Omental fat pad (tissue), 4 donors: Measurements from ENCODE around the gene DGLUCY. TPM values are rescaled to one million over a fixed set of nuclear protein-coding genes. Genes with fewer than 3 reads are reported as not detected.

Experiments used
- ATAC-seq: fragments of 150-250 bp; one replicate; pipeline ENCODE4 v1.9.1; 2016; ENCODE audit warnings: mild to moderate bottlenecking, moderate library complexity; ENCODE audit not compliant: low FRiP score
- DNase-seq: peaks from one replicate; pipeline ENCODE4 v3.0.0-alpha.2; 2019; ENCODE audit warnings: low spot score
- total RNA-seq, 4 donors: library from RNA; depleted of rRNA; stranded (reverse); fragments of >200 nt; gene quantifications; one replicate each; pipeline ENCODE4 v1.1.0, GENCODE V29; 2016
- TF ChIP-seq, protein P1 (sequence below), 3 donors: fragments of 450-650 bp; IDR thresholded peaks; one replicate each; pipeline ENCODE4 v1.5.1; 2016 to 2017; ENCODE audit warnings: antibody characterized with exemption in 3 of 3, mild to moderate bottlenecking in 3 of 3, moderate library complexity in 2 of 3

Gene DGLUCY
- total RNA-seq, 4 donors from 2014 or later, result 27.5 to 93.2 (median 39.3) TPM

DNA sequence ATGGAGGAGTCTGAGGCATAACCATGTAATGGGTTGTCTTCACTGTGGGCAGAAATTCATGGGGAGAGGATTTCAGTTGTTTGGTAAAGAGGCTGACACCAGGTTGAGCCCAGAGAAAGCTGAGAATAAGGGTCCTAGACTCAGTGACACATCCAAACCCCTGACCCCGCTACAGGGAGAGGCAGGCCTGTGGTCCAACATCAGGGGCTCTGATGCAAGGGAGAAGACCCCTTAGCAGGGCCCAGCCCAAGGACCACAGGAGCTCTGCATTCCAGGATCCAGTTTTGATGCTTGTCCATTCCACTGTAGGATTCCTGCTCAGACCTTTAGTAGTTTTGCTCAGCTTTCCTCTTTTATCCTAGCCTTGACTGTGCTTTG lies 115.1 kb downstream of the DGLUCY start:
- TF ChIP-seq, protein P1, sequence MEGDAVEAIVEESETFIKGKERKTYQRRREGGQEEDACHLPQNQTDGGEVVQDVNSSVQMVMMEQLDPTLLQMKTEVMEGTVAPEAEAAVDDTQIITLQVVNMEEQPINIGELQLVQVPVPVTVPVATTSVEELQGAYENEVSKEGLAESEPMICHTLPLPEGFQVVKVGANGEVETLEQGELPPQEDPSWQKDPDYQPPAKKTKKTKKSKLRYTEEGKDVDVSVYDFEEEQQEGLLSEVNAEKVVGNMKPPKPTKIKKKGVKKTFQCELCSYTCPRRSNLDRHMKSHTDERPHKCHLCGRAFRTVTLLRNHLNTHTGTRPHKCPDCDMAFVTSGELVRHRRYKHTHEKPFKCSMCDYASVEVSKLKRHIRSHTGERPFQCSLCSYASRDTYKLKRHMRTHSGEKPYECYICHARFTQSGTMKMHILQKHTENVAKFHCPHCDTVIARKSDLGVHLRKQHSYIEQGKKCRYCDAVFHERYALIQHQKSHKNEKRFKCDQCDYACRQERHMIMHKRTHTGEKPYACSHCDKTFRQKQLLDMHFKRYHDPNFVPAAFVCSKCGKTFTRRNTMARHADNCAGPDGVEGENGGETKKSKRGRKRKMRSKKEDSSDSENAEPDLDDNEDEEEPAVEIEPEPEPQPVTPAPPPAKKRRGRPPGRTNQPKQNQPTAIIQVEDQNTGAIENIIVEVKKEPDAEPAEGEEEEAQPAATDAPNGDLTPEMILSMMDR (IDR thresholded peaks at IDR 0.05), result no peak
- DNase-seq (no peak), ATAC-seq (no peak)

DNA sequence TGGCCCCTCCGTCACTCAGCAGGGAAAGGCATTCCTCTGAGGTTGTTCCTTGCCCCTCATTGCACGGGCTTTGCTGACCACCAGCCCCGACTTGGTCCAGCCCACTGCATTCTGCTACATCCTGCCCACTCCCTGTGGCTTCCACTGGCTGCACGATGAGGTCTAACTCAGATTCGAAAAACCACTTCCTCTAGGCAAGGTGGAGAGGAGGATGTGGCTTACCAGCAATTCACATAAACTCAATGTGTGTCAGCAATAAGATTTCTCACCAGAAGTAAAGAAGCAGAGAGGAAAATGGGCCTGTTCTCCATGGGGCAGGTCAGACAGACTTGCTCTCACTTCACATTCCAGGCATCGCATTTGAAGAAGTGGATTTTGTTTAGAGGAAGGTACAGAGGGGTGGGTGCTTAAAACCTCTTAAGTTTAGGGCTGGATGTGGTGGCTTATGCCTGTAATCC lies 115.9 kb downstream of the DGLUCY start:
- ATAC-seq, result no peak
- TF ChIP-seq, protein P1 (IDR thresholded peaks at IDR 0.05), result no peak
- DNase-seq, result no peak

DNA sequence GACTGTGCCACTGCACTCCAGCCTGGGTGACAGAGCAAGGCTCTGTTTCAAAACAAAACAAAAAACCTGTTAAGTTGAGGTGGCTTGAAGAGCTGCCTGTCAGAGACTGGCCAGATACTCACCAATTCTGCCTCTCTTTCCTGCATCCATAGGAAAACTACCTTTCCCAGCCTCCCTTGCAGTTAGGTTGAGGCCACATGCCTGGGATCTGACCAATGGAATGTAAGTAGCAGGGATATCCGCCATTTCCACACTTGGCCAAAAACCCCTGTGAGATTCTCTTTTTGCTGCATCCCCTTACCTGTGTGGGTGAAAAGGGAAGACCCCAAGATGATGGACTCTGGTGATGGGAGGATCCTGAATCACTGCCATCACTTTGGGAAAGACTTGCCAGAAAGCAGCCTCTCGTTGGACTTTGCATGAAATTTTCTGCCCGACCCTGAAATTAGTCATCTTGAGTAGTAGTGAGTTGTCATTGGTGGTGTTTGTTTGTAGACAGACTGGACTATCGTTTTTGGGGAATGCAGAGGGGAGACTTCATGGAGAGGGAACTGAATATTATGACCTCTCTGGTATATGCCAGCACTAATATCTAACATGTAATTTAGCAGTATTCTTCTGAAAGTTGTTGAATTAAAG lies 116.6 kb downstream of the DGLUCY start:
- ATAC-seq (no peak), DNase-seq (no peak)
- TF ChIP-seq, protein P1 (IDR thresholded peaks at IDR 0.05), result no peak

DNA sequence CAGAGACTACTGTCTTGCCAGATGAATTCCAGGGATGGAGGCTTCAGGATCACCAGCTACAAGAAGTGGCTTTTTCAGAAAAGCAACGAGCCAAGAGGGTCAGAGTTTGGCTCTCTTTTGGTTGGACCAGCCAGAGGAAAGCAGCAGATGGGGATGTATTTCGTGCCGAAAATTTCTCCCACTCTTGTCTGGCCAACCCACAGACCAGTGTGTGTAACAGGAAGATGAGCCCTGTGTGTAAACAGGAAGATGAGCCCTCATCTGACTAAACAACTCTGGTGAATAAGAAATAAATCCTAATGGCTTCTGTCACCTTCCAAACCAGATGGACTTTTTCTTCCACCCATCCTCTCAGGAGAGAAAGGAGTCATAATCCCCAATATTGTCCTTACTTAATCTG lies 117.6 kb downstream of the DGLUCY start:
- DNase-seq, result no peak
- TF ChIP-seq, protein P1 (IDR thresholded peaks at IDR 0.05), result no peak

DNA sequence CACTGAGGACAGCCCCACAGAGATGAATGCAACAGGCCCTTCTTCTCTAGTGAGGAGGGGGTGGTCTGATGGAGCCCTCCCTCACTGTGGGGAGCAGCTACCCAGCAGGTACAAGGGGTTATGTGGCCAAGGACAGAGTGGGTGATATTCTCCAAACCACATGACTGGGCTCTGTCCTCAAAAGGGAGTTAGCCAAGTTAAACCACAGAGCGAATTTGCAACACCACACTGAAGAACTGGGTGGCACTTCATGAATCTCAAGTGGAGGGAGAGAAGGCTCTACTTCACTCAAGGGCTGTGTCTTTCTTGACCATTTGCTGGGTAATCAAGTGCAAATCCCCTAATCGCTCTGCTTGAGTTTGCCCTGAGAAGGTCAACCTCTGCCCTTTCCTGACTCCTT lies 118.2 kb downstream of the DGLUCY start:
- ATAC-seq, result no peak

More for the DNA sequence above, 117.6 kb downstream of the DGLUCY start:
- ATAC-seq, result no peak

DNA sequence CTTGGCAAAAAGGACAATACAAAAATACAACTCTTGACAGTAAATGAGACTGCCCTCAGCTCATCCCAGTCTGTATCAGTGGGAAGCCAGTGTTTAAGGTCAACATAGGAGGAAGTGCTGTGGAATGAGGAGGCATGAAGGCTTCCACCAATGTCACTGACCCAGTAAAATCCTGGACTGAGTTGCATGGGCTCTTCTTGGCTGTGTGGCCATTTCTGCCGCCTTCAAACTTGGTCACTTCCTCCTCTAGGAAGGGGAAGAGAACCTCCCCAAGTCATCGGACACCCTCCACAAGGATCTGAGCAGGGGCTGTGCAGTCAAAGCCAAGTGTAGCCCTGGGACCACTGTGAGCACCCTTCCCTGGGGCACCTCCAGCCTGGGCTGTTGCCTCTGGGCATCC lies 118.7 kb downstream of the DGLUCY start:
- TF ChIP-seq, protein P1 (IDR thresholded peaks at IDR 0.05), result no peak
- no peak for DNase-seq
- ATAC-seq, result no peak

More for the DNA sequence above, 118.2 kb downstream of the DGLUCY start:
- TF ChIP-seq, protein P1 (IDR thresholded peaks at IDR 0.05), result no peak
- DNase-seq, result no peak
